ENCODE measurements around the gene NDE1.
"Not testable (repeated sequence)": the region's sequence is repeated elsewhere in the genome, so short reads cannot be mapped to it uniquely, and the experiment has no call there.

NDE1 gene

DNA sequence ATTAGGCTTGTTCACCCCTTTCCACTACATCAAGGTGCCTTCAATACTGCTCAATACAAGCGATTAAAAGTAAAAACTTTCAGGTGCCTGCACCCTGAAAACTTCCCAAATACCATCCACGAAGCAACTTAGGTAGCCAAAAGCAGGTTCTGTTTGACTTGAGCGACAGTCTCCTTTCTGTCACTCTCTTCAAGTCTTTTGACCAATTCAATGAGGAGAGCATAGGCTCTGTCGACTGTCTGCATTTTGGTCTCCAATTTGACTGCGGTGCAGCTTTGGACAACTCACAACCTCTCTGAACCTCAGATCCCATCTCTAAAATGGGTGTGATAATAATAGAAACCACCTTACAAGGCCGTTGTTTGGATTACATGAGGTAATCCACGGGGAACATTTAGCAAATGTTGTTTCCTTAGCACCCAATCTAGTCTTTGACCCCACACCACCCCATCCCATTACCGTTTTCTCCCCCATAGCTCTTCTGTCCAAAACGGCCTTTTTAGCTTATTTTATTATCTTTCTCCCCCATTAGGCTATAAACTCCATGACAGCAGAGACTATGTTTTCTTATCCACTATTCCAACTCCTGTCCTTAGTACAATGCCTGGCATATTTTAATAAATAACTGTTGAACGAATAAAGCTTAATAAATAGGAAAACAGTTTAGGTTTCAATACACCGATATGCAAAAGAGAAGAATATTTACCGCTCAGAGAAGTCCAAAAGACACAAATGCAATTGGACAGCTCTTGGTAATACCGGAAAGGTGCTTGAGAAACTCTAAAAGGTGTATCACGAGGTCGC is 8.1 kb upstream of the NDE1 start:
- no peak for DNase-seq (ENCODE audit: low spot score)
- peak overlapping the region; percentile 95 for H3K4me3 ChIP-seq
- TF ChIP-seq, protein P1, sequence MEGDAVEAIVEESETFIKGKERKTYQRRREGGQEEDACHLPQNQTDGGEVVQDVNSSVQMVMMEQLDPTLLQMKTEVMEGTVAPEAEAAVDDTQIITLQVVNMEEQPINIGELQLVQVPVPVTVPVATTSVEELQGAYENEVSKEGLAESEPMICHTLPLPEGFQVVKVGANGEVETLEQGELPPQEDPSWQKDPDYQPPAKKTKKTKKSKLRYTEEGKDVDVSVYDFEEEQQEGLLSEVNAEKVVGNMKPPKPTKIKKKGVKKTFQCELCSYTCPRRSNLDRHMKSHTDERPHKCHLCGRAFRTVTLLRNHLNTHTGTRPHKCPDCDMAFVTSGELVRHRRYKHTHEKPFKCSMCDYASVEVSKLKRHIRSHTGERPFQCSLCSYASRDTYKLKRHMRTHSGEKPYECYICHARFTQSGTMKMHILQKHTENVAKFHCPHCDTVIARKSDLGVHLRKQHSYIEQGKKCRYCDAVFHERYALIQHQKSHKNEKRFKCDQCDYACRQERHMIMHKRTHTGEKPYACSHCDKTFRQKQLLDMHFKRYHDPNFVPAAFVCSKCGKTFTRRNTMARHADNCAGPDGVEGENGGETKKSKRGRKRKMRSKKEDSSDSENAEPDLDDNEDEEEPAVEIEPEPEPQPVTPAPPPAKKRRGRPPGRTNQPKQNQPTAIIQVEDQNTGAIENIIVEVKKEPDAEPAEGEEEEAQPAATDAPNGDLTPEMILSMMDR (IDR thresholded peaks at IDR 0.05) = no peak
- H3K27ac ChIP-seq = peak overlapping the region; percentile 94 to 99

DNA sequence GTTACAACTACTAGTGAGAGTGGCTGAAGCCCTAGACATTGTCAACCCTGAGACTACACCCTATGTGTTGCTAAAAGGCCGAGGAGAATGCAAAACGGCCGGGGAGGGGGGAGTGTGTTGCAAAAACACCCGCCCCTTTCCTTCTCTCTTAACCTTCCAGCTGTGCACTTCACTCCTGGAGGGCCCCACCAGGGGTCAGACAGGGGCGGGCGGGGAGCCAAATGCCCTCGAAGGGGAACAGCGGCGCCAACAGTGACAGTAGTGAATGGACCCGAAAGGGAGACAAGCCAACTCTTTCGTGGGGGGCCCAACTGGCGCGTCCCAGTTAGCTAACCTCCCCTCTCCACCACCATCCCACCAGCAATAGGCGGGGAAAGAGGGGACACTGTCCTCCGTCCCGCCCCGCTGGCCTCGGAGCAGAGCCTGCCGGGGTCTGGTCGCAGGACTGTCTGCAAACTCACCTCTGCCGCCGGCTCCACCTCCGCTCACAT is 7.4 kb upstream of the NDE1 start:
- DNase-seq (ENCODE audit: low spot score) = no peak

DNA sequence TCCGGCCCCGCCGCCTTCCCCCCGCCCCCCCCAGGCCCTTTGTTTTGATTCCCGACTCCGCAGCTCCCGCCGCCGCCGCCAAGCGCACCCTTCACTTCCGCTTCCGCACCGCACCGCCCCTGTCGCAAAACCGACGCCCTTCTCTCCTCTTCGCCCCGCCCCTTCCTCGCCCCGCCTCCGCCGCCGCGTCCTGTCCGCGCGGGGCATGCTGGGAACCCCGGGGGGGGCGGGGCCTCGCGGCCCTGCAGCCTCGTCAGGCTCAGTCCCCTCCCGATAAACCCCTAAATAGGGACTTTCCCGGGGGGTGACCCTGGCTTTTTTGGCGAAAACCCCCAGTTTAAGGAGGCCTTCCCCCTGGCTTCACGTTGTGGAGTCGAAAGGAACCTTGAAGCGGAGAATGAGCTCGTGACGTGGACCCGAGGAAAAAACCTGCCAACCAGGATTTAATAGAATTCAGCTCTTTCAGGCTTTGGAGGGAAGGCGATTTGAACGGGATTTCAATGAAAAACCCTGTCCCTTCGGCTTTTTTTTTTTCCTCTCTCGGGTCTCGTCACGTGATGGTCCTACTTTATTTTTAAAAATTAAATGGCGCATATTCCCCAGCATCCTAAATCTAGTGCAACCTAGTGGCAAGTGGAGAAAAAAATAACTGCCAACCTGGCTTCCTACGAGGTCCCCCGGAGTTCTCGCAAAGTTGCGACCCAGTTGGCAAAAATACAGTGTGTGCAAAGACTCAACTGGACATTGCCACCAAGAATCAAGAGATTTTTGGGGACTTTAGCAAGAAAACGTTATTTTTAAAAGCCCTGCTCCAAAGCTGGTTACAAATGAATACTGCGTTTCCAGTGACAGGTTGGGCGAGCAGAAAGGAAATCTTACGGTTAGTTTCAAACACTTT is 6.7 kb upstream of the NDE1 start, which contains the start of gene MARF1:
Gene MARF1, minus strand, starts transcription at position 107 of the 898 bp plus-strand sequence. CDS start 3,921 bp downstream, outside the sequence.
- H3K27ac ChIP-seq = peak within 1 kb of the TSS; percentile 94 to 99
- TF ChIP-seq, protein P1 (IDR thresholded peaks at IDR 0.05) = no peak

More for the DNA sequence above, 7.4 kb upstream of the NDE1 start:
- peak overlapping the region; percentile 95 for H3K4me3 ChIP-seq
- TF ChIP-seq, protein P1 (IDR thresholded peaks at IDR 0.05) = no peak
- peak overlapping the region; percentile 94 to 99 for H3K27ac ChIP-seq

DNA sequence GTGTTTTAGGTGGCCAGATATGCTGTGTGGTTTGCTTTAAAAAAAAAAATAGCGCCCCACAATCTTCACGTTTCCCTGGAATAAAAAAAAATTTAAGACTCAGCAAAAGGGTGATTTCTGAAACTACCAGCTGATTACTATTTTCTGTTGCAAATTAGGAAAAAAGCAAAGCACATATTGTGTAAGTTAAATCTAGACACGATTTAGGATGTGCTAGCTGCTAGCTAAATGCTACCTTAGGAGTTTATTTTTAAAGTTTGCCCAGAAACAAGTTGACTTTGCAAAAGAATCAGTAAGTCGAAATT is 6.1 kb upstream of the NDE1 start:
- Histone ChIP-seq H3K27ac (peak overlapping the region; percentile 94 to 99), H3K4me3 (peak overlapping the region; percentile 95)
- TF ChIP-seq, protein P1 (IDR thresholded peaks at IDR 0.05) = no peak
- no peak for DNase-seq (ENCODE audit: low spot score)

More for the DNA sequence above, 6.7 kb upstream of the NDE1 start, which contains the start of gene MARF1:
- DNase-seq (ENCODE audit: low spot score) = peak; percentile 97
- peak within 1 kb of the TSS; percentile 95 for H3K4me3 ChIP-seq

DNA sequence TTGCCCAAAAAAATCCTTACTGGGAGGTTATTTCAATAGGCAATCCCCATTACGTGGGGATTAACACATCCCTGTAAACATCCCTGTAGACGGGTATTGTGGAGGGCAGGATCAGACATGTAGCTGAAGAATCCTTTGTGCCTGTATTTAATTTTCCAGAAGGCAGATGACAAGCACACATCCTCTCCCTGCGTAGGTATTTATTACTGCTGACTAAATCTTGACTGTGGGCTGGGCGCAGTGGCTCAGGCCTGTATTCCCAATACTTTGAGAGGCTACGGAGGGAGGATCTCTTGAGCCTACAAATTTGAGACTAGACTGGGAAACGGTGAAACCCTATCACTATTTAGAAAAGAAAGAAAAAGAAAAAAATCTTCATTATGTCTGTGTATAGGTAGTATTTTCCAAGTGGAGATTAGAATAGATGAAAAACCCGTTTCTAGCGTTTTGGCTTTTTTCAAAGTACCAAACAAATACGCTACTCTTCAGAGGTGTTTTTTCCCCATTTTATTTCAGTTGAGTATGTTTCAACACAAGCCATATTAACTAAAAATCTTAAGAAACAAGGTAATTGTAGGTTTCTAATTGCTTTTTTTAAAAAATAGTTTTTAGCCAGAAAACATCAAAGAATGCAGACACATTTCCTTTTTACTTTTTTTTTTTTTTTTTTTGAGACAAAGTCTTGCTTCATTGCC is 5.6 kb upstream of the NDE1 start:
- H3K4me3 ChIP-seq = peak overlapping the region; percentile 95
- TF ChIP-seq, protein P1 (IDR thresholded peaks at IDR 0.05) = no peak
- DNase-seq (ENCODE audit: low spot score) = no peak
- peak overlapping the region; percentile 55 to 99 for H3K27ac ChIP-seq

DNA sequence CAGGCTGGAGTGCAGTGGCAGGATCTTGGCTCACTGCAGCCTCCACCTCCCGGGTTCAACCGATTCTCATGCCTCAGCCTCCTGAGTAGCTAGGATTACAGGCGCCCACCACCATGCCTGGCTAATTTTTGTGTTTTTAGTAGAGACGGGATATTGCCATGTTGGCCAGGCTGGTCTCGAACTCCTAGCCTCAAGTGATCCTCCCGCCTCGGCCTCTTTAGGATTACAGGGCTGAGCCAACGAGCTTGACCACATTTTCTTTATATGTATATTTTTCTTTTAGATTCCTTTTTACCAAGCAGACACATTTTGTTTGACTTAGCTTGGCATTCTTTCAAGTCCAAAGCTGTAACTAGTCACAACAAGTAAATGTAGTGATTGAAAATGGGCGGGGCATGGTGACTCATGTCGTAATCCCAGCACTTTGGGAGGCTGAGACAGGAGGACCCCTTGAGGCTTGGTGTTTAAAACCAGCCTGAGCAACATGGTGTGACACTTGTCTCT is 5.0 kb upstream of the NDE1 start:
- H3K27ac ChIP-seq; H3K4me3 ChIP-seq; DNase-seq (ENCODE audit: low spot score): not testable (repeated sequence)

DNA sequence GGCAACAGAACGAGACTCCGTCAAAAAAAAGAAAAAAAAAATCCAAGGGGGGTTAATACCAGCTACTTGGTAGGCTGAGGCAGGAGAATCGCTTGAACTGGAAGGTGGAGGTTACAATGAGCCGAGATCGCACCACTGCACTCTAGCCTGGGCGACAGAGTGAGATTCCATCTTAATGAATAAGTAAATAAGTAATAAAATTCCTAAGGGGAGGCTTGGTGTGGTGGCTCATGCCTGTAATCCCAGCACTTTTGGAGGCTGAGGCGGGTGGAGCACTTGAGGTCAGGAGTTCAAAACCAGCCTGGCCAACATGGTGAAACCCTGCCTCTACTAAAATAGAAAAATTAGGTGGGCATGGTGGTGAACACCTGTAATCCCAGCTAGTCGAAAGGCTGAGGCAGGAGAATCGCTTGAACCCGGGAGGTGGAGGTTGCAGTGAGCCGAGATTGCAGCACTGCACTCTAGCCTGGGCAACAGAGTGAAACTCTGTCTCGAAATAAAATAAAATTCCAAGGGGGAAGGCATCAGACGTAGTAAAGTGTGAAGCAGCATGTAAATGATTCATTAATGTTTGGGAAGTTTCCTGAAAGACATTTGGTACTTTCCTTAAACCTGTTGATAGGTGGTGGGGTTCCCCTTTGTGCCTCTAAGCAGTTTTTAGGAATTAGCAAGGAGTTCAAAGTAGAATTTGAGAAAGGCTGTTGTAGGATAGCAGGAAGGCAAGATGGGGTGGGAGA is 3.3 kb upstream of the NDE1 start:
- H3K27ac ChIP-seq; H3K4me3 ChIP-seq; DNase-seq (ENCODE audit: low spot score): not testable (repeated sequence)

Measured in coronary artery (tissue), 2 donors.